CD8-positive, alpha-beta memory T cell (primary cell): ENCODE data around the gene MICAL3. TPM values are rescaled to one million over a fixed set of nuclear protein-coding genes. Genes with fewer than 3 reads are reported as not detected.

Source experiments
- CTCF ChIA-PET: fragments of 350-600 bp; sonication (Branson Sonifier 250); formaldehyde crosslinking; loops from one replicate; lab custom pipeline; 2021; ENCODE audit warnings: antibody characterized with exemption; lab: Charles Lee
- POLR2A ChIA-PET: fragments of 350-600 bp; sonication (Branson Sonifier 250); formaldehyde crosslinking; loops from one replicate; lab custom pipeline; 2021; ENCODE audit warnings: antibody characterized with exemption; lab: Charles Lee
- DNase-seq, 5 donors: peaks; one replicate each; pipeline versions ENCODE4 v3.0.0 to v3.0.0-alpha.2; 2020 to 2022; ENCODE audit warnings: mixed read lengths in 1 of 5
- H3K27ac ChIP-seq: one replicate; pipeline ENCODE4 v1.7.0; 2013; ENCODE audit warnings: low read depth, mild to moderate bottlenecking, low read length, moderate library complexity
- H3K27me3 ChIP-seq: 2 replicates; pipeline ENCODE4 v1.7.0; 2013; ENCODE audit warnings: low read length, mild to moderate bottlenecking; ENCODE audit not compliant: insufficient read depth, poor library complexity, severe bottlenecking
- H3K36me3 ChIP-seq: 2 replicates; pipeline ENCODE4 v1.7.0; 2013; ENCODE audit warnings: mild to moderate bottlenecking, low read length, moderate library complexity; ENCODE audit not compliant: insufficient read depth
- H3K4me1 ChIP-seq: 2 replicates; pipeline ENCODE4 v1.7.0; 2013; ENCODE audit warnings: mild to moderate bottlenecking, low read length, moderate library complexity; ENCODE audit not compliant: insufficient read depth
- H3K4me3 ChIP-seq: 2 replicates; pipeline ENCODE4 v1.7.0; 2013; ENCODE audit warnings: mild to moderate bottlenecking, low read length
- H3K9me3 ChIP-seq: 2 replicates; pipeline ENCODE4 v1.7.0; 2013; ENCODE audit warnings: mild to moderate bottlenecking, low read length
- H3K27ac Mint-ChIP-seq, 8 donors: one replicate each; pipeline ENCODE4 v1.8.0; 2020 to 2021; ENCODE audit warnings: mixed read lengths in 8 of 8, mild to moderate bottlenecking in 6 of 8, inconsistent platforms in 3 of 8, moderate library complexity in 3 of 8
- H3K27me3 Mint-ChIP-seq, 2 donors: one replicate each; pipeline ENCODE4 v1.8.0; 2020 to 2021; ENCODE audit warnings: mixed read lengths in 2 of 2, mild to moderate bottlenecking in 1 of 2, moderate library complexity in 1 of 2
- H3K36me3 Mint-ChIP-seq, 3 donors: one replicate each; pipeline ENCODE4 v1.8.0; 2020 to 2021; ENCODE audit warnings: mixed read lengths in 3 of 3, inconsistent platforms in 1 of 3, mild to moderate bottlenecking in 1 of 3
- H3K4me1 Mint-ChIP-seq, 3 donors: one replicate each; pipeline ENCODE4 v1.8.0; 2020 to 2021; ENCODE audit warnings: mixed read lengths in 3 of 3, inconsistent platforms in 1 of 3, mild to moderate bottlenecking in 1 of 3
- H3K4me3 Mint-ChIP-seq, 7 donors: one replicate each; pipeline ENCODE4 v1.8.0; 2020 to 2021; ENCODE audit warnings: mixed read lengths in 7 of 7, mild to moderate bottlenecking in 6 of 7, moderate library complexity in 4 of 7, inconsistent platforms in 2 of 7
- H3K9me3 Mint-ChIP-seq, 5 donors: one replicate each; pipeline ENCODE4 v1.8.0; 2020 to 2022; ENCODE audit warnings: mixed read lengths in 5 of 5, mild to moderate bottlenecking in 3 of 5, moderate library complexity in 2 of 5, inconsistent platforms in 1 of 5
- polyA plus RNA-seq: library from polyadenylated mRNA; unstranded; fragments of 300-500 nt; fragmentation: Illumina TruSeq; gene quantifications from one replicate; pipeline ENCODE4 v1.2.3, GENCODE V29; 2021
- total RNA-seq, 2 experiments: library from RNA; stranded (reverse); gene quantifications; one replicate each; pipeline ENCODE4 v1.2.3, GENCODE V29; 2021

The MICAL3 gene
- total and polyA plus RNA-seq, 3 experiments from 2014 or later = 1.7 to 51.9 (median 51.7) TPM

DNA sequence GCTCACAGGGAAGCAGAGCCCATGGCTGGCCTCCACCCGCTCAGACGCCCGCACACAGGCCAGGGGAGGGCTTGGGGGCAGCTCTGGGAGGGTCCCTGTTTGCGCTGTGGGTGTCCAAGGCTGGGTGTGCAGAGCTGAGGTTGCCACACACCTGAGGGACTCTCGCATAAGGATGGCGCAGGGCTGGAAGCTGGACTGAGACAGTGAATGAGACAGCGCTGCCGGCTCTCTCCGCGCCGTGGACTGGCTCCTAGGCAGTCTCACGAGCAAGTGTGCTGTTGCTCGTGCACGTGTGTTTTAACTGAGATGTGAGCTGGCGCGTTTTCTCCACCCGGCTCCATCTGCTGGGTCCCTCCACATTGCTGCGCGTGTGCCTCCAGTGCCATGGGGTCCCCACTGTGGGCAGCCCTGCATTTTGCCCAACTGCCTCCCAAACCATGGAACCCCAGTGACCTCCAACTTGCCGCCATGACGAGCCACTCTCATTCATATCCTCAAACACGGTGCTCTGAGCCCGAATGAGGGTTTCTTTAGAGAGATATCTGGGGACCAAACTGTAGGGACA, 245.9 kb downstream of the MICAL3 start:
- H3K27ac ChIP-seq = no peak overlapping the region
- no peaks in the 10 kb centered on the region for H3K9me3 ChIP-seq
- DNase-seq = no peak
- H3K36me3 ChIP-seq = no peaks in the 10 kb centered on the region
- peaks cover 0 to 13% (median 1%) of the 10 kb centered on the region in 3 donors for H3K36me3 Mint-ChIP-seq
- peaks cover 65 to 85% (median 69%) of the 10 kb centered on the region in 3 donors for H3K4me1 Mint-ChIP-seq
- H3K4me3 Mint-ChIP-seq = peak overlapping the region; percentile 92 to 99 (median 97)
- H3K27me3 Mint-ChIP-seq = peaks cover 0 to 1% of the 10 kb centered on the region in 2 donors
- H3K27me3 ChIP-seq = no peaks in the 10 kb centered on the region
- H3K4me1 ChIP-seq = peaks cover 74% of the 10 kb centered on the region
- CTCF ChIA-PET = interaction anchor here (0.8 to 5.8 kb wide), 3 partner anchors 11 to 298 kb away, joined by 3 to 54 read pairs (median 4); no protein-coding TSS in a partner anchor
- peak overlapping the region; percentile 77 to 100 (median 98) for H3K27ac Mint-ChIP-seq
- no peaks in the 10 kb centered on the region for H3K9me3 Mint-ChIP-seq
- POLR2A ChIA-PET = no interaction called here
- H3K4me3 ChIP-seq = peak overlapping the region; percentile 99

DNA sequence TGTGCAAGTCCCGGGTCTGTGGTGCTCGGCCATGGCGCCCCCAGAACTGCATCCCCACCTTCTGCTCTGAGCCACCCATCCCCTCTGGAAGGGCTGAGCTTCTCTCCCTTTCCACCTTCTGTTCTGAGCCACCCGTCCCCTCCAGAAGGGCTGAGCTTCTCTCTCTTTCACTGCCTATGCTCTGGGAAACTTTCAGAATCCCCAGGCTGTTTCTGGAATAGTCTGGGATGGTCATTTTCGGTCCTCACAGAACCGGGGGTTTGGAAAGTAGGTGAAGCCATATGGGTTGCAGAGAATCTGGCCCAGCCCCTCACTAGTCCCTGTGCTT, 246.7 kb downstream of the MICAL3 start:
- H3K9me3 ChIP-seq = no peaks in the 10 kb centered on the region
- peak overlapping the region; percentile 99 for H3K4me3 ChIP-seq
- H3K27ac ChIP-seq = peak overlapping the region; percentile 99
- H3K36me3 ChIP-seq = no peaks in the 10 kb centered on the region
- peaks cover 82% of the 10 kb centered on the region for H3K4me1 ChIP-seq
- ChIA-PET CTCF (interaction anchor here (5.8 kb wide), 1 partner anchor 34 kb away, joined by 54 read pairs; no protein-coding TSS in a partner anchor), POLR2A (interaction anchor here (1.5 kb wide), 1 partner anchor 8 kb away, joined by 10 read pairs; no protein-coding TSS in a partner anchor)
- Mint-ChIP-seq H3K36me3 (peaks cover 0 to 15% (median 1%) of the 10 kb centered on the region in 3 donors), H3K4me1 (peaks cover 72 to 89% (median 77%) of the 10 kb centered on the region in 3 donors), H3K4me3 (peak overlapping the region; percentile 95 to 99 (median 97)), H3K9me3 (no peaks in the 10 kb centered on the region), H3K27me3 (peaks cover 0 to 1% of the 10 kb centered on the region in 2 donors), H3K27ac (peak overlapping the region; percentile 97 to 100 (median 99))
- H3K27me3 ChIP-seq = no peaks in the 10 kb centered on the region
- no peak for DNase-seq

DNA sequence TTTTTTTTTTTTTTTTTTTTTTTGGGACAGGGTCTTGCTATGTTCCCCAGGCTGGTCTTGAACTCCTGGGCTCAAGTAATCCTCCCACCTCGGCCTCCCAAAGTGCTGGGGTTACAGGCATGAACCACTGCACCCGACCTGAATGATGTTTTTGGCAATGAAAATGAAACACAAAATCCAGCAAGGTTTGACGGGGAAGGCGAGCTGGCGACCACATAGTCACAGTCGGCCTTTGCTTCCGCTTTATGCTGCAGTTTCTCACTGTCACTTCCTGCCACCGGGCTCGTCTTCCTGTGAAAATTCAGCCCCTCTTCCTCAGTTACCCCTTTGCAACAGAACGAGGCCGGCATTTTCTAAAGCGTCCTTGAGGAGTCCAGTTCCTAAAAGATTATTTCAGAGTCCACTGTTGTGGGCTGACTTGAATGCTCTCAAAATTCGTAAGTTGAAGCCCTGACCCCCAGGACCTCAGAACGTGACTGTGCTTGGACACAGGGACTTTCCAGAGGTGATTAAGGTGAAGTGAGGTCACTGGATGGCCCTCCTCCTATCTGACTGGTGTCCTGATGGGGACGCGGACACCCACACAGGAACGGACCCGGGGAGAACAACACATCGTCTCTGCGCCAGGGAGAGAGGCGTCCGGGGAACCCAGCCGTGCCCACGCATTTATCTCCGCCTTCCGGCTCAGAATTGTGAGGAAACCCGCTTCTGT, 247.2 kb downstream of the MICAL3 start:
- peaks cover 0 to 1% of the 10 kb centered on the region in 2 donors for H3K27me3 Mint-ChIP-seq
- Histone ChIP-seq H3K27ac (peak overlapping the region; percentile 99), H3K36me3 (no peaks in the 10 kb centered on the region), H3K4me1 (peaks cover 87% of the 10 kb centered on the region), H3K4me3 (peak overlapping the region; percentile 99), H3K9me3 (no peaks in the 10 kb centered on the region), H3K27me3 (no peaks in the 10 kb centered on the region)
- H3K36me3 Mint-ChIP-seq = peaks cover 0 to 17% (median 1%) of the 10 kb centered on the region in 3 donors
- peak overlapping the region; percentile 97 to 100 (median 99) for H3K27ac Mint-ChIP-seq
- CTCF ChIA-PET = interaction anchor here (1.0 to 6.5 kb wide), 4 partner anchors 8 to 300 kb away, joined by 3 to 54 read pairs (median 22); no protein-coding TSS in a partner anchor
- H3K9me3 Mint-ChIP-seq = no peaks in the 10 kb centered on the region
- POLR2A ChIA-PET = interaction anchor here (1.0 to 1.5 kb wide), 2 partner anchors 9 to 35 kb away, joined by 4 to 10 read pairs; no protein-coding TSS in a partner anchor
- peak overlapping the region; percentile 95 to 99 (median 97) for H3K4me3 Mint-ChIP-seq
- DNase-seq = peak; percentile 63 to 84 (median 80)
- H3K4me1 Mint-ChIP-seq = peaks cover 73 to 89% (median 82%) of the 10 kb centered on the region in 3 donors

DNA sequence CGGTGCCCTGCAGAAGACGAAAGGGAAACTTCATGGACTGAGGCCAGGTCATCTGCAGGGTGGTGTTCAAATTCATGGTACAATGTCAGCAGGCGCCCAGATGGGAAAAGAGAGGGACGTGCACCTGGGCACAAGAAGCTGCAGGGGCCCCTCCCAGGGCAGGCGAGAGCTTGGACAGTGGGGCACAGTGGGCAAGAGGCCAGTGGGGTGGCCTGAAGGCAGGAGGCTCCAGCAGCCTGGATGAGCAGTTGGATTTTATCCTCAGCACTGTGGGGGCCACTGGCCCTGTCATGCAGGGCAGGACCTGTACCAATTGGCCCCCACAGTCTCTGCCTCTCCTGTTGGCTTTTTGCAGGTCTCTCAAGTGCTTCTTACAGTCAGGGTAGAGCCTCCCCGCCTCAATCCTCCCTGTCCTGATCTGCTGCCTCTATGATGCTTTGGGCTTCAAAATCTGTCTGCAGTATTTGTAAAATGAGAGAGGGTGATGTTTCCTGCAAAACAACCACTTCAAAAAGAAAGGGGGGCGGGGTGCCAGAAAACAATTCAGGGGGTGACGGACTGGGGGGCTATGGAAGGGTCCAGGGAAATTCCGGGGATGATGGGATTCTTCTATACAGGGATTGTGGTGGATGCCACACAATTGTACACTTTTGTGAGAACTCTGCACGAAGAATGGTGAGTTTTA, 248.4 kb downstream of the MICAL3 start:
- Histone ChIP-seq H3K27ac (no peak overlapping the region), H3K36me3 (no peaks in the 10 kb centered on the region), H3K4me3 (peak overlapping the region; percentile 64), H3K27me3 (no peaks in the 10 kb centered on the region), H3K9me3 (no peaks in the 10 kb centered on the region), H3K4me1 (peaks cover 84% of the 10 kb centered on the region)
- CTCF ChIA-PET = interaction anchor here (1.2 to 6.5 kb wide), 2 partner anchors 9 to 301 kb away, joined by 5 to 40 read pairs; no protein-coding TSS in a partner anchor
- H3K9me3 Mint-ChIP-seq = no peaks in the 10 kb centered on the region
- H3K36me3 Mint-ChIP-seq = peaks cover 0 to 20% (median 1%) of the 10 kb centered on the region in 3 donors
- peak overlapping the region; percentile 89 to 100 (median 99) for H3K27ac Mint-ChIP-seq
- H3K4me3 Mint-ChIP-seq = peak overlapping the region; percentile 75 to 99 (median 97)
- peaks cover 71 to 89% (median 86%) of the 10 kb centered on the region in 3 donors for H3K4me1 Mint-ChIP-seq
- POLR2A ChIA-PET = no interaction called here
- H3K27me3 Mint-ChIP-seq = peaks cover 0 to 1% of the 10 kb centered on the region in 2 donors
- DNase-seq = peak in 2 of 5 donors; percentile 48 to 69

DNA sequence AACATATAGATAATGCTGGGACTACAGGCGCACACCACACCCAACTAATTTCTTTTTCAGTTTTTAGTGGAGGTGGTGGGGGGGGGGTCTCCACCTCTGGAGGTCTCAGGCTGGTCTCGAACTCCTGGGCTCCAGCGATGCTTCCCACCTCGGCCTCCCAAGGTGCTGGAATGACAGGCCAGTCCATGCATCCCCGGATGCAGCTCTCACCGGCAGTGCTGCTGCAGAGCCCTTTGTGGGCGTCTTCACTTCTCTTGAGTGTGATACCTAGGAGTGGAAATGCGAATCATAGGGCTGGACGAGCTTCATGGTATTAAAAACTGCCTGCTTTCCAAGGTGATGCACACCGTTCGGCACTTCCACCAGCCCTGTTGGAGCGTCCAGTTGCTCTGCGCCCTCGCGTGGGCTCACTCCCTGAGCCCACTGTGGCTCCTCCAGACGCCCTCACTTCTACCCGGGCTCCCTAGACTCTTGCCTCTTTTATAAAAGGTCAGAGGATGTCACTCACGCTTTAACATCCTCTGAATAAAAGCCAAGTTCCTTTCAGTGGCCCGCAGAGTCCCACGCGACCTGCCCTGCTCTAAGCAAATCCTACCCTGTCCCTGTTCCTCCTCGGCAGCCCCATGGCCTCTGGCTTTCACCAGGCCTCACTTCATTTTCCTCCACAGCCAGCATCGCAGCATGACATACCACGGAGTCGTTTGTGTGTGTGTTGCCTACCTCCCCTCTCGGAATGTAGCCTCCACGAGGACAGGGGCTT, 249.3 kb downstream of the MICAL3 start:
- ChIA-PET CTCF (interaction anchor here (6.5 kb wide), 1 partner anchor 10 kb away, joined by 40 read pairs; no protein-coding TSS in a partner anchor), POLR2A (no interaction called here)
- peaks cover 0 to 23% (median 1%) of the 10 kb centered on the region in 3 donors for H3K36me3 Mint-ChIP-seq
- Histone ChIP-seq H3K4me3 (peak overlapping the region; percentile 64), H3K4me1 (peaks cover 76% of the 10 kb centered on the region), H3K9me3 (no peaks in the 10 kb centered on the region), H3K27me3 (no peaks in the 10 kb centered on the region), H3K27ac (peak overlapping the region; percentile 70), H3K36me3 (no peaks in the 10 kb centered on the region)
- peaks cover 0 to 1% of the 10 kb centered on the region in 2 donors for H3K27me3 Mint-ChIP-seq
- peak overlapping the region; percentile 89 to 100 (median 99) for H3K27ac Mint-ChIP-seq
- no peaks in the 10 kb centered on the region for H3K9me3 Mint-ChIP-seq
- peaks cover 70 to 89% (median 84%) of the 10 kb centered on the region in 3 donors for H3K4me1 Mint-ChIP-seq
- no peak for DNase-seq
- H3K4me3 Mint-ChIP-seq = peak overlapping the region; percentile 75 to 99 (median 95)

DNA sequence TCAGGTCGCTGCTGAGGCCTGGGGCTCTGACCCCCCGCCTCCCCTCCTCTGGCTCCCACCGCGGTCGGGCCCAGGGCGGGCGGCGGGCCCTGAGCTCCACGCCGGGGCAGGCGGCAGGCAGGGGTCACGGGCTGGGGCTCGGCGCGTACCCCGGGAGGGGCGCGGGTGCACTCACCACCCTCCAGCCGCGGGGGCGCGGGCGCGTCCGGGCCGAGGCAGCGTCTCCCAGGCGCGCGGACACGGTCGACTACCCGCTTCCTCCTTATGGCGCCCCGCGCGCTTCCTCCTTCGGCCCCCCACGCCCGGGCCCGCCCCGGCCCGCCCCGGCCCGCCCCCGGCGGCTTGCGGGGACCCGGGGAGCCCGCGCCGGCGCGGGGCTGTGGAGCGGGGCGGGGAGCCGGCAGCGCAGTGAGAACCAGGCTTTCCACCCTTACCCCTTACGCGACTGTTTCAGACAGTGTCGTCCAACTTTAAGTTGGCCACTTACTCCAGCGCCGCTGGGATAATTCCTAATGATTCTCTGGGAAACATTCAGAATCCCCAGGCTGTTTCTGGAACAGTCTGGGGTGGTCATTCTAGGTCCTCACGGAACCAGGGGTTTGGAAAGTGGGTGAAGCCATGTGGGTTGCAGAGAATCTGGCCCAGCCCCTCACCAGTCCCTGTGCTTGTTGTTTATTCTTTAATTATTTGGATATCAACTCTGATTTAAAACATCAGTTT, 250.0 kb downstream of the MICAL3 start, which contains the start of gene BID:
BID (minus strand) TSS at position 264 of the 720 bp plus-strand sequence. CDS start 24,353 bp downstream, outside the sequence.
- Mint-ChIP-seq H3K9me3 (no peaks in the 10 kb centered on the region), H3K4me1 (peaks cover 70 to 85% (median 80%) of the 10 kb centered on the region in 3 donors), H3K27me3 (peaks cover 0 to 1% of the 10 kb centered on the region in 2 donors), H3K4me3 (peak within 1 kb of the TSS; percentile 85 to 99 (median 95)), H3K27ac (peak within 1 kb of the TSS; percentile 89 to 100 (median 99)), H3K36me3 (peaks cover 0 to 22% (median under 1%) of the 10 kb centered on the region in 3 donors)
- peak within 1 kb of the TSS; percentile 70 for H3K27ac ChIP-seq
- POLR2A ChIA-PET = interaction anchor here (1.4 kb wide), 1 partner anchor 12 kb away, joined by 5 read pairs; no protein-coding TSS in a partner anchor
- peaks cover 69% of the 10 kb centered on the region for H3K4me1 ChIP-seq
- CTCF ChIA-PET = interaction anchor here (1.0 to 6.5 kb wide), 4 partner anchors 11 to 32 kb away, joined by 3 to 40 read pairs (median 6); no protein-coding TSS in a partner anchor
- H3K4me3 ChIP-seq = peak within 1 kb of the TSS; percentile 70
- no peaks in the 10 kb centered on the region for H3K27me3 ChIP-seq
- H3K9me3 ChIP-seq = no peaks in the 10 kb centered on the region
- H3K36me3 ChIP-seq = no peaks in the 10 kb centered on the region
- peak; percentile 40 to 70 (median 44) for DNase-seq
